Type B pancreatic cell (in vitro differentiated cells): ENCODE results near the gene NRDE2. TPM values are rescaled to one million over a fixed set of nuclear protein-coding genes. Genes with fewer than 3 reads are reported as not detected.
"Not testable (repeated sequence)": the region's sequence is repeated elsewhere in the genome, so short reads cannot be mapped to it uniquely, and the experiment has no call there.

Source experiments
- DNase-seq: peaks from one replicate; pipeline ENCODE4 v3.0.0; 2021; ENCODE audit warnings: mixed read lengths; ENCODE audit not compliant: unreplicated experiment; ENCODE audit errors: extremely low spot score
- H3K27ac Mint-ChIP-seq: 2 replicates; pipeline ENCODE4 v1.8.0; 2021; ENCODE audit warnings: mild to moderate bottlenecking, mixed read lengths
- H3K27me3 Mint-ChIP-seq: 2 replicates; pipeline ENCODE4 v1.8.0; 2021; ENCODE audit warnings: mixed read lengths
- H3K36me3 Mint-ChIP-seq: 2 replicates; pipeline ENCODE4 v1.8.0; 2021; ENCODE audit warnings: mixed read lengths
- H3K4me1 Mint-ChIP-seq: one replicate; pipeline ENCODE4 v1.8.0; 2021; ENCODE audit warnings: mixed read lengths; ENCODE audit not compliant: unreplicated experiment
- H3K4me3 Mint-ChIP-seq: 2 replicates; pipeline ENCODE4 v1.8.0; 2021; ENCODE audit warnings: mild to moderate bottlenecking, mixed read lengths
- H3K9me3 Mint-ChIP-seq: 2 replicates; pipeline ENCODE4 v1.8.0; 2021; ENCODE audit warnings: mixed read lengths
- CTCF ChIP-seq: fragments of 200-600 bp; sonication (generic); conservative IDR thresholded peaks from 2 replicates; pipeline ENCODE4 v1.5.0; 2021; ENCODE audit warnings: antibody characterized with exemption, mild to moderate bottlenecking
- total RNA-seq: library from RNA; stranded (reverse); gene quantifications from 2 replicates; pipeline ENCODE4 v1.2.1, GENCODE V29; 2021; ENCODE audit warnings: low replicate concordance

Gene NRDE2
- total RNA-seq, 1 donor from 2014 or later, result 22.8 TPM

GRCh38 chr14:90348270-90348669 is 16.5 kb upstream of the NRDE2 start:
- DNase-seq, result no peak
- H3K9me3 Mint-ChIP-seq, result no peaks in the 10 kb centered on the region
- H3K27me3 Mint-ChIP-seq, result no peaks in the 10 kb centered on the region
- H3K27ac Mint-ChIP-seq, result no peak overlapping the region
- no peak overlapping the region for H3K4me3 Mint-ChIP-seq
- no peaks in the 10 kb centered on the region for H3K36me3 Mint-ChIP-seq
- no peaks in the 10 kb centered on the region for H3K4me1 Mint-ChIP-seq
- no peak for TF ChIP-seq CTCF

GRCh38 chr14:90345239-90345557 is 13.5 kb upstream of the NRDE2 start:
- DNase-seq, result no peak
- H3K4me3 Mint-ChIP-seq, result no peak overlapping the region
- H3K9me3 Mint-ChIP-seq, result no peaks in the 10 kb centered on the region
- H3K27ac Mint-ChIP-seq, result no peak overlapping the region
- H3K27me3 Mint-ChIP-seq, result no peaks in the 10 kb centered on the region
- H3K36me3 Mint-ChIP-seq, result no peaks in the 10 kb centered on the region
- no peaks in the 10 kb centered on the region for H3K4me1 Mint-ChIP-seq
- no peak for TF ChIP-seq CTCF

- H3K4me3 Mint-ChIP-seq, result no peak overlapping the region
- no peak for TF ChIP-seq CTCF
- no peaks in the 10 kb centered on the region for H3K9me3 Mint-ChIP-seq
- DNase-seq, result no peak
- H3K36me3 Mint-ChIP-seq, result no peaks in the 10 kb centered on the region
- peaks cover 4% of the 10 kb centered on the region for H3K27me3 Mint-ChIP-seq
- no peak overlapping the region for H3K27ac Mint-ChIP-seq
- no peaks in the 10 kb centered on the region for H3K4me1 Mint-ChIP-seq
Measured at GRCh38 chr14:90344331-90345238, 12.8 kb upstream of the NRDE2 start.

- TF ChIP-seq CTCF, result no peak
- H3K9me3 Mint-ChIP-seq, result no peaks in the 10 kb centered on the region
- no peaks in the 10 kb centered on the region for H3K4me1 Mint-ChIP-seq
- H3K36me3 Mint-ChIP-seq, result no peaks in the 10 kb centered on the region
- no peak for DNase-seq
- H3K27ac Mint-ChIP-seq, result no peak overlapping the region
- H3K4me3 Mint-ChIP-seq, result no peak overlapping the region
- peaks cover 7% of the 10 kb centered on the region for H3K27me3 Mint-ChIP-seq
Measured at GRCh38 chr14:90342327-90342726, 10.6 kb upstream of the NRDE2 start.

GRCh38 chr14:90341784-90342183 is 10.0 kb upstream of the NRDE2 start:
- peaks cover 12% of the 10 kb centered on the region for H3K27me3 Mint-ChIP-seq
- H3K36me3 Mint-ChIP-seq, result no peaks in the 10 kb centered on the region
- no peak overlapping the region for H3K4me3 Mint-ChIP-seq
- TF ChIP-seq CTCF, result no peak
- no peaks in the 10 kb centered on the region for H3K4me1 Mint-ChIP-seq
- H3K27ac Mint-ChIP-seq, result no peak overlapping the region
- no peaks in the 10 kb centered on the region for H3K9me3 Mint-ChIP-seq
- no peak for DNase-seq

GRCh38 chr14:90341232-90341631 is 9.5 kb upstream of the NRDE2 start:
- not testable (repeated sequence) for H3K4me3 Mint-ChIP-seq, H3K4me1 Mint-ChIP-seq, H3K27ac Mint-ChIP-seq, H3K9me3 Mint-ChIP-seq, H3K36me3 Mint-ChIP-seq, DNase-seq
- peaks cover 15% of the 10 kb centered on the region for H3K27me3 Mint-ChIP-seq
